Erythroblast (primary cell): Measurements from ENCODE around the gene CIDEC.
"Not testable (repeated sequence)": the region's sequence is repeated elsewhere in the genome, so short reads cannot be mapped to it uniquely, and the experiment has no call there.

Experiments used
- GATA1 ChIP-seq: IDR thresholded peaks from 2 replicates; pipeline ENCODE4 v1.6.1; 2011; ENCODE audit warnings: low read depth, mild to moderate bottlenecking, control low read depth, low read length, moderate library complexity
- POLR2A ChIP-seq: IDR thresholded peaks from 2 replicates; pipeline ENCODE4 v1.6.1; 2011; ENCODE audit warnings: mild to moderate bottlenecking, low read length

DNA sequence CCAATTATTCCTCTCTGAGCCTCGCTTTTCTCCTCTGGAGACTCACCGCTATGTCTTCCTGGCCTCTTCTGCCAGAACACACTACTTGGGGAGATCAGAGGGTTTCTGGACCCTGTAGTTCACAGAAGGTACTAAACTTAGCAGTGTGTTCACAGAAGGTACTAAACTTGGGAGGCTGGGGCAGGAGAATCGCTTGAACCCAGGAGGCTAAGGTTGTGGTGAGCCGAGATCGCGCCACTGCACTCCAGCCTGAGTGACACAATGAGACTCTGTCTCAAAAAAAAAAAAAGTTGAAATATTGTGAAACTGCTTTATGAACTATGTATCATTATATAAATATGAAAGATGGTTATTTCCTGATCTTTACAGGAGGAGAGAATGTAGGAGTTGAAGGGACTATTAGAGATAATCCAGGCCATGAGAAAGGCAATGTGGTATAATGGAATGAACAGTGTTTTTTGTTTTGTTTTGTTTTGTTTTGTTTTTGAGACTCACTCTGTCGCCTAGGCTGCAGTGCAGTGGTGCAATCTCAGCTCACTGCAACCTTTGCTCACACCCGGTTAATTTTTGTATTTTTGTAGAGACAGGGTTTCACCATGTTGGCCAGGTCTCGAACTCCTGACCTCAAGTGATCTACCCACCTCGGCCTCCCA is 16.8 kb upstream of the CIDEC start:
- not testable (repeated sequence) for TF ChIP-seq POLR2A, GATA1
